CD4-positive, alpha-beta T cell treated with Interleukin-1 beta for 1 hour (primary cell): Measurements from ENCODE around the gene RIOK3.
"Not testable (repeated sequence)": the region's sequence is repeated elsewhere in the genome, so short reads cannot be mapped to it uniquely, and the experiment has no call there.

ENCODE experiments used
- DNase-seq, 2 donors: peaks; one replicate each; pipeline ENCODE4 v3.0.0-alpha.2; 2020 to 2022

The RIOK3 gene, protein sequence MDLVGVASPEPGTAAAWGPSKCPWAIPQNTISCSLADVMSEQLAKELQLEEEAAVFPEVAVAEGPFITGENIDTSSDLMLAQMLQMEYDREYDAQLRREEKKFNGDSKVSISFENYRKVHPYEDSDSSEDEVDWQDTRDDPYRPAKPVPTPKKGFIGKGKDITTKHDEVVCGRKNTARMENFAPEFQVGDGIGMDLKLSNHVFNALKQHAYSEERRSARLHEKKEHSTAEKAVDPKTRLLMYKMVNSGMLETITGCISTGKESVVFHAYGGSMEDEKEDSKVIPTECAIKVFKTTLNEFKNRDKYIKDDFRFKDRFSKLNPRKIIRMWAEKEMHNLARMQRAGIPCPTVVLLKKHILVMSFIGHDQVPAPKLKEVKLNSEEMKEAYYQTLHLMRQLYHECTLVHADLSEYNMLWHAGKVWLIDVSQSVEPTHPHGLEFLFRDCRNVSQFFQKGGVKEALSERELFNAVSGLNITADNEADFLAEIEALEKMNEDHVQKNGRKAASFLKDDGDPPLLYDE

DNA sequence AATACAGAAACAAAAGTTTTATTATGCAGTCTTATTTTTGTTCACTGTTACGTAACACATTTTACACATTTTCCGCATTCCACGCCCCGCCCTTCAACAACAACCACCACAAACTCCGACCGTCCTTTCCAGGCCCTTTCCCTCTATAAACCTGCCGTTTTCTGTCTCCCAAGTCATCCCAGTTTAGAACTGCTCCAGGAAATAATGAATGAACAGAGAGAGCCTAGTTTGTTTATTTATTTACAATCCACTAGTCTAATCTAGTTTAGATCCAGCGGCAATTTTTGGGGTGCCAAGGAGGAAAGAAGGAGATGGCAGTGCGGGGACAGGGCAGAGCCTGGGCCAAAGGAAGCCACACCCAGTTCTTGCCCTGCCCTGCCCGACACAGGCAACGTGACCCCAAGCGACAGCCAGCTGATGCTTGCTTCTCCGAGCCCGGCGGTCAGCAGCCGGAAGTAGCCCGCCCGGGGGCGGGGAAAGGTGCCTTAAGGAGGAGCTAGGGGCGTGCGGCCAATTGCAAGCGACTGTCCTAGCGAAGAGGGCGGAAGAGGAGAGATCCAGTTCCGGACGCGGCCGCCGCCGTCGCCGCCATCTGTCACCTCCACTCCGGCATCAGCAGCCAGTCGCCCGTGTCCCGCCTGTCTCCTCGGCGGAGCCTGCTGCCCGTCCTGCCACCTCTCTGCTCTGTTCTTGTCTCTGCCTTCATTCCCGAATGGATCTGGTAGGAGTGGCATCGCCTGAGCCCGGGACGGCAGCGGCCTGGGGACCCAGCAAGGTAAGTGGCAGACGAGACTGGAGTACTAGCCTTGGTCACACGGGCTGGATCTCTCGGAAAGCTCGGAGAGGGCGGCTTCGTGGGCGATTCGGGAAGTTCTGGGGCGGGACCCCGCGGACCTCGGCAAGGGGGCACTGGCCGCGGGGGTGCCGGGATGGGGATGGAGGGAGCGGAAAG lies at the start of gene RIOK3:
Gene RIOK3, plus strand, starts transcription at position 560 of the 952 bp plus-strand sequence. Its CDS starts 153 bp downstream, at position 713.
- peak; percentile 91 to 94 for DNase-seq

DNA sequence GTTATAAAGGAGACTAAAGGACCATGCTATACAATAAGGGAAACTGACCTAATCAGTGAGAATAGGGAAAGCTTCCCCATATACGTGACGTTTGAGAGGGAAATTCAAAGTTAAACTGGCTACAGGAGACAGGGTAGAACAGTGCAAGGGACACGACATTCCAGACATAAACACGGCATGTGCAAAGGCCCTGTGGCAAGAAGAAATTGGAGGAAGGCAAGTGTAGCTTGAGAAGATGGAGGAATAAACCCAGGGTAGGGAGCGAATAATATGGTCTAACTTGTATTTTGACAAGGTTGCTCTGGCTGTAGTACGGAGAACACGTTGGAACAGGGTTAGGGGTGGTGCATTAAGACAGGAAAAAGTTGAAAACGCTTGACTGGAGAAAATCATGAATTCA lies 49.8 kb upstream of the RIOK3 start:
- DNase-seq, result no peak

DNA sequence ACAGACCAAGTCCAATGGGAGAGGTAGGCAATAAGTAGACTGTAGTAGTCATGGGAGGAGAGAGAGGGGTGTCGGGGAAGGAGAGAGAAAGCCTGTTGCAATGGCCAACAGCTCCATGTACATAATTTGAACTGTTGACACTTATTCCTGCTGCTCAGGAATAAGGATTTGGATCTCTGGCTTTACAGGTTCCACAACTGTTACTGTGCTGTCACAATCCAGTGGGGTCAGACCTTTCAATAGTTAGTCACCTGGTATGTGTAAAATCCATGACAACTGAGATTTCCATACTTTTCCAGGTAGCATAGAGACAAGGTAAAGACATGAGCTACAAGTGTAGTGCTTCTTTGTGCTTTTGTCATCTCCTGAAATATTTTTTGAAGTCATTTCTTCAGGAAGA lies 47.5 kb upstream of the RIOK3 start:
- DNase-seq, result no peak

DNA sequence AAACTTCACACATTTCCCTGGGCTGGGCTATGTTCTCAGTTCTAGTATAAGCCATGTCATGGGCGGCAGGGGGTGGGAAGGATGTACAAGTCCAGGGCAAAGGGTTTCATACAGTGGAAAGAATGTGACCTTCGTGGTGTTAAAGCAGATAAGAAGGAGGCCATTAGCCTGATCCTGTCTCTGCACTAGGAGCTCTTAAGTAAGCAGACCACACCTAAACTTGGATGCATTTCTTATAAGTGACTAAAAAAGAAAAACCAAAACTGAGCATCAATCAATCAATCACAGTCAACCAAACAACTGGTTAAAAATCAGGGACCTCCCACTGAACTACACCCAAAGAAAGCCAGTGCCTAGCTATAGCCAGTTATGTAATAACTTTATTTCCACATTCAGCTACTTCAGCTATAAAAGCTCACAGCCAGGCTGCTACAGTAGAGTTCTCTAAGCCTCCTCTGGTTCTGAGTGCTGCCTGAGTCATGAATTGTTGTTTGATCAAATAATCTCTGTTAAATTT lies 46.8 kb upstream of the RIOK3 start:
- DNase-seq, result no peak

DNA sequence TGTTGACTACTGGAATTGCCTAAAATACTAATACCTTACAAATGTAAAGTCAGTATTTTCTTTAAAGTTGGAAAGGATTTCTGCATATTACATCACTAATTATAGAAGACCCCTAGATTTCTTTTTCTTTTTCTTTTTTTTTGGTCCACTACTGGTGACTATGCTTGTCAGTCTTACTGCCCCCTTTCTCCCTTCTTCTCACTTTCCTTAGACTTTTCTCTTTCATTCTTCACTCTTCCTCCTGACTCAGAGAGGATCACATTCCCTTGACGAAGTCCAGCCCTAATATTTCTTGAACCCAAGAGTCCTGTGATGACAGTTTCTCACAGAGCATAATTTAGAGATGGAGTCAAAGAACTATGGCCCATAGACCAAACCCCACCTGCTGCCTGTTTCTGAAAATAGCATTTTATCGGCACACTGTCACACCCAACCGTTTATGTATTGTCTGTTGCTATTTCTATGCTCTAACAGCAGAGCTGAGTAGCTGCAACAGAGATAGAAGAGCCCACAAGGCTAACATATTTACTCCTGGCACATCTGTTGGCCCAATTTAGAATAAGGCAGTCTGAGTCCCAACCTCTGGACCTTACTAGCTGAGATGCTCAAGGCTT lies 40.6 kb upstream of the RIOK3 start:
- DNase-seq, result no peak

DNA sequence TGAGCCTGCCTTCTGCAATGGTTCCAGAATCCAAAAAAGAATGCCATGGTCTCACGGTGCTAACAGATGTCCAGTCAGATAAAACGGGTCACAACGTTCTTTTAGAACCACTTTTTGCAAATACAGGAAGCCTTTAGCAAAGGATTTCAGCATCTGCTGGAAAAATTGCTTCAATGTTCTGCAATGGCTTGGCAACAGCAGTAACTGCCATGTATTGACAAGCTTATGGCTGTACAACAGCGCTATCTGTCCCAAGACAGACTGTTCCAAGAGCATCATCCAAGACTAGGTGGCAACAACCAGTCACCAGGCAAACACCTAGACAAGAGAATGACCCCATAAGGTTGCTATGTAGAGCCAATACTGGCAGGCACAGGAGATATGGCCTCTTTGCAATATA lies 37.6 kb upstream of the RIOK3 start:
- DNase-seq, result no peak

DNA sequence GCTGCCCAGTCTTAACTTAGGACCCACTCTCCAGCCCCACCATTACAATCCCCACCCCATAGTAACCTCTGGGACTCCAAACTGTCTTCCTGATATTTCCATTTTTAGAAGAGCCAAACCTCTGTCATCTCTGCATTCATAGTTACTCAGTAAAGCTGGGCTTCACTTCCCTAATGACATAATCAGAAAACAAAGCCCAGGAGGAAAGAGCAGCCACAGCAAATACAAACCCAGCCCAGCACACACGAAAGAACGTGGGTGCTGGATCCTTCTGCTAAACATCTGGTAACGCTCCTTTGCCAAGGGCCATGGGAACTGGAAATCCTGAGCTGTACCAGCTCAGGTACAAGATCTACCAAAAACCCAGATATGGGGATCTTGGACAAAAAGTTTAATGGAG lies 36.8 kb upstream of the RIOK3 start:
- DNase-seq, result no peak

DNA sequence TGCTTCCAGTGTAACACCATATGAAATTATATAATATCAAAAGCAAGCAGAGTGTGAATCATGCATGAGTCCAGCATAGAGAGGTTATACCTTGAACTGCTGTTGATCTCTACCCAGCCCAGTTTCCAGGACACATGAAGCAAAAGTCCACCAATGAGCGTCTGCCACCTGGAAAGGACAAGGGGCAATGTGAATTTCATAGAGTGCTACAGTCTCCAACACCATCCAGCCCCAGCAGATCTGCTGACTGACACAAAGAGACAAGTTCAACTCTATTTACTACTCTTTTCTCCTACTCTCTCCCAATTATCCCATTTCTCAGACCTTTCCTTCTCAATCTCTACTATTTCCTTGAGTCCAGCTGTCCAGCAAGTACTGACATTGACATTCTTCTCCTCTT lies 31.8 kb upstream of the RIOK3 start:
- no peak for DNase-seq

DNA sequence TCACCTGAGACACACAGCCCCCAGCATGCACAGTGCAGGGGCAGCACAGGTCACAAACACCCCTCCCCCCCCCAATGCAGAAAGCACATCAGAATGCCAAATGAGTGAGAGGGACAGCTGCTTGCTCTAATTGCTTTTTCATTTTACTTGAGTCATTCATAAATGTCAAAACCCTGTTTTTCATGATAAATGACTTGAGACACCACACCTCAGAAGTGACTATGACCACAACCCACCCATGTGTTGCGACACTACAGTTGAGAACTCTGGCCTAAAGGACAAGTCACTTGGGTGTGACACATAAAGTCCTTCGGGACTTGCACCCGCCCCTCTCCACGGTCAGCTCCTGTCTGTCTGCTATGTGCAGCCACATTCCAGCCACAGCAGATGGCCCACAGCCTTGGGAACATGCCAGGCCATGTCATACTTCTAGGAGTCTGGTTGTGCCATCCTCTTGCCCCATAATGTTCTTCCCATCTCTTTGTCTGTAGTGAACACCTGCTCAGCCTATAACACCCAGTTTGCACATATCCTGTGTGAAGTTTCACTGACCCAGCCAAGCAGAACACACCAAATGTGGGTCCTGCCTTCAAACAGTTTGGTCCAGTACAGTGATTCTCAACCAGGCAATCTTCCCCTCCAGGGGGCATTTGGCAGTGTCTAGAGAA lies 30.2 kb upstream of the RIOK3 start:
- peak; percentile 16 to 73 for DNase-seq

DNA sequence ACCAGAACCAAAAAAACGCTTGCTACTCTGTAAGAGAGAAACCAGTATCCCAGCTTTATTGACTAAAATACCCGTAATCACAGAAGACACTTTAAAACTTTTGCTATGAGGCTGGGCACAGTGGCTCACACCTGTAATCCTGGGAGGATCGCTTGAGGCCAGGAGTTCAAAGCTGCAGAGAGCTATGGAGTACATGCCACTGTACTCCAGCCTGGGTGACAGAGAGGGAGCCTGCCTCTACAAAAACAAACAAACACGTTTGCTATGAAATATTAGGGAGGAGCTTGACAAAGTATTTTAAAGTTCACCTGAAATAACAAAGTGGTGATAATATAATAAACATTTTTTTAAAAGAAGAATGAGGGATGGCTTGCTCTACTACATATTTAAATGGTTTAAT lies 28.5 kb upstream of the RIOK3 start:
- no peak for DNase-seq

DNA sequence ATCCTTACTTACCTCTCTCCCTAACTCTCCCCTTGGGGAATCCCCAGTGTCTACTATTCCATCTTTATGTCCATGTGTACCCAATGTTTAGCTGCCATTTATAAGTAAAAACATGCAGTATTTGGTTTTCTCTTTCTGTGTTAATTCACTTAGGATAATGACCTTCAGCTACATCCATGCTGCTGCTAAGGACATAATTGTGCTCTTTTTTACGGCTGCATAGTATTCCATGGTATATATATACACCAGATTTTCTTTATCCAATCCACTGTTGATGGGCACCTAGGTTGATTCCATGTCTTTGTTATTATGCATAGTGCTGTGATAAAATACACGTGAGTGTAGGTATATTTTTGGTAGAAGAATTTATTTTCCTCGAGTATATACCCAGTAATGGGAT lies 24.3 kb upstream of the RIOK3 start:
- DNase-seq, result no peak

DNA sequence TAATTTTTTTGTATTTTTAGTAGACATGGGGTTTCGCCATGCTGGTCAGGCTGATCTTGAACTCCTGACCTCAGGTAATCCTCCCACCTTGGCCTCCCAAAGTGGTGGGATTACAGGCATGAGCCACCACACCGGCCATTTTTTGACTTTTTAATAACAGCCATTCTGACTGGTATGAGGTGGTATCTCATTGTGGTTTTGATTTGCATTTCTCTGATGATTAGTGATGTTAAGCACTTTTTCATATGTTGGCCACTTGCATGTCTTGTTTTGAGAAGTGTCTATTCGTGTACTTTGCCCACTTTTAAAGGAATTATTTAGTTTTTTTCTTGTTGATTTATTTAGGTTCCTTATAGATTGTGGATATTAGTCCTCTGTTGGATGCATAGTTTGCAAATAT lies 23.5 kb upstream of the RIOK3 start:
- not testable (repeated sequence) for DNase-seq

DNA sequence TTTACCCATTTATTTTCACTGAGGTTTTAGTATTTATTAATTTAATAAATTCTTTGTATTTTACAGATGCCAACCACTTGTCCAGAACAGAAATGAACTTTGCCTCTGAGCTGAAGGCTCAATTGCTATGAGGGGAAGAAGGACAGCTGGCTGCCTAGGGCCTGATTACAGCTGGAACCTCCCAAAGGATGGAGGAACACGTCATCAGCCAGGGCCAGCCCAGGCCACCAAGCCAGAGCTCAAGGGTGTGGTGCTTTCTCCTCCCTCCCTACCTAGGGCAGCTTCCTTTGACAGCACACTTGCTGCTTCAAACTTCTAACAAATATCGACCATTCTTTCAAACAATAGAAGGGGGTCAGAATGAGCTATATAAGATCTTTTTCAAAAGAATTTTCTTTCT lies 19.7 kb upstream of the RIOK3 start:
- DNase-seq, result no peak

DNA sequence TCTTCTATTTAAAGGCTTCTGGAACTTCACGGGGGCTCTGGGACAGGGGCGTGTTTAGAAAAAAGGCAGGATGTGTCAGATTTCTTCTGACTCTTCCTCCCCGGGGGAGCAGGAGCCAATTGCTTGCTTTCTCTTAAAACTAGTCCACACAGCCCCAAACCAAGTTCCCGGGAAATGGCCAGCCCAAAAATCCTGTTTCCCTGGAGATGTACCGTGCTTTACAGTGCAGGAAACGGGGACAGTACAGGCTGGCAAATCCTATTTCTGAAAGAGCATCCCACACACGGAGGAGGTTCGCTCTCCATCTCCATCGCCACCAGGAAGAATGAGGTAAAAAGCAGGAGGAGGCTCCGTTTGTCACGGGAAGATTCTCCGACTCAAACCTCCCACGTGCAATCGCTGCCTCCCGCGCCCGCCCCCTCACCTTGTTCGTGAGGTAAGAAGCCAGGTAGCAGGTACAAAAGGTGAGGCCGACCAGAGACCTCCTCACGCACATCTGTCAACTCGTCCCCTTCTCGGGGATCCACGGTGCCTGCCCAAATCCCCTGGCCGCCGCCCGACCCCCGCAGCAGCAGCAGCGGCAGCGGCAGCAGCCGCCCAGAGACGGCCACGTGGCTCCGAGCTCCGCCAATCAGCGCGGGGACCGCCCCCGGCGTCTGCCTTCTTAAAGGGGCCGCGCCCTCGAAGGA lies 15.6 kb upstream of the RIOK3 start:
- DNase-seq, result peak; percentile 74 to 78

DNA sequence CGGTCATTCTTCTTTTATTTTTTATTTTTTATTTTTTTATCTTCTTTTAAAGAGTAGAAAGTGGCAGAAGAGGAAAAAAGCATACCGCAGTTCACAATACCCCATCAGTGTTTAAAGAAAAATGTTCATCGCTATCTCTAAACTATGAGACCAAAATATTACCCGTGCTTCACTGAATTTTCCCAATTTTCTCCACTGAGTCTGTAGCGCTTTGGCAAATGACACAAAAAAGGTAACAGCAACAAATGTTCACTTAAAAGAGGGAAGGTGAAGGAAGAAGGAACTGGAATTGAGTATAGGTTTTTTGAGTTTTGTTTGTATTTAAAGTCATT lies 15.1 kb upstream of the RIOK3 start:
- no peak for DNase-seq

DNA sequence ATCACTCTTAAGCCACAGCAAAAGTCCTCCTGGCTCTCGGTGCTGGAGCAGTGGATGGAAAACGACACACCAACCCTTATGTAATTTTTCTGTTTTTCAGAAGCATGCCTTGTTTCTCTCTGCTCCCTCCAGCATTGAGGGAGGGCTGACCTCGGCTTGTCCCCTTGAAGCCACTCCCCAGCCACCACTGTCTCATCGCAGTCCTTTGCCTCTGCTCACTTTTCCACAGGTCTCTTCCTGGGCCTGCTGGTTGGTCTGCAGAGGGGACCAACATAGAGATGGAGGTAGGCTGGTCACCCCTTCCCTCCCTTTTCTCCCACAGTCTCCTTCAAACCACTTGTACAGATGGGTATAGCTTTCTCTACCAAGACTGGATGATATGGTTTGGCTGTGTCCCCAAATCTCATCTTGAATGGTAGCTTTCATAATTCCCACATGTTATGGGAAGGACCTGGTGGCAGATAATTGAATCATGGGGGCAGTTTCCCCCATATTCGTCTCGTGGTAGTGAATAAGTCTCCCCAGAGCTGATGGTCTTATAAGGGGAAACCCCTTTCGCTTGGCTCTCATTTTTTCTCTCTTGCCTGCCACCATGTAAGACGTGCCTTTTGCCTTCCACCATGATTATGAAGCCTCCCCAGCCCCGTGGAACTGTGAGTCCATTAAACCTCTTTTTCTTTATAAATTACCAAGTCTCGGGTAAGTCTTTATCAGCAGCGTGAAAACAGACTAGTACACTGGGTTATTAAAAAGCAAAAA lies 14.3 kb upstream of the RIOK3 start:
- DNase-seq, result no peak

DNA sequence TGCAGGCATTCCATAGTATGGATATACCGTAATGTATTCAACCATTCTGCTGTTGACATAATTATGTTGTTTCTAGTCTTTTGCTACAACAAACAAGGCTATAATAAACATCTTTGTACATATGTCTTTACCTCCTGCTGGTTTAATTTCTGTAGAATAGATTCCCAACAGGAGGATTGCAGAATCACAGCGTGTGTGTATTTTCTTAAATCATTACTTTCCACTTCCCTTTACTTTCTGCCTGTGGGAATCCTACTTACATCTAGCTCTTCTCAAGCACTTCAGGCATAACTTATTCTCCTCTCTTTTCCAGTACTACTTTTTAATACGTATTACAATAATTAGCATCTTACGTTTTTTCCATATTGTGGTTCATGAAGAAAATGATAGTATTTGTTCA lies 13.0 kb upstream of the RIOK3 start:
- DNase-seq, result no peak

DNA sequence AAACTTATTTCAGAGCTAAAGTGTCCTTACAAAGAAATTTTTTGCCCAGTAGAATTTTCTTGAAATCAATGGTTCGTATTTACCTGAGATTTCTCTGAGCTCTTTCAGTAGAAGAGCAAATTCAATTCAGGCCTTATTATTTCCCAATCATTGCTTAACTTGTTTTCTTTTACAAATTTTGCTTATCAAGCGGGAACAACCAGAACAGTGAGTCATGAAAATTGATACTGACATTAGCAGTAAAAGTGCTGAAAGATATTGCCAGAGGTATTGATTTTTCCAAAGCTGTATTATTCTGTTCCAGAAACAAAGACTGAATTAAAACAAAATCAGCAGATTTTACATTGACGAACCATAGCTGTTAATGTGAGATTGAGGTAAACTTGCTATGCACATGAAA lies 10.1 kb upstream of the RIOK3 start:
- no peak for DNase-seq

DNA sequence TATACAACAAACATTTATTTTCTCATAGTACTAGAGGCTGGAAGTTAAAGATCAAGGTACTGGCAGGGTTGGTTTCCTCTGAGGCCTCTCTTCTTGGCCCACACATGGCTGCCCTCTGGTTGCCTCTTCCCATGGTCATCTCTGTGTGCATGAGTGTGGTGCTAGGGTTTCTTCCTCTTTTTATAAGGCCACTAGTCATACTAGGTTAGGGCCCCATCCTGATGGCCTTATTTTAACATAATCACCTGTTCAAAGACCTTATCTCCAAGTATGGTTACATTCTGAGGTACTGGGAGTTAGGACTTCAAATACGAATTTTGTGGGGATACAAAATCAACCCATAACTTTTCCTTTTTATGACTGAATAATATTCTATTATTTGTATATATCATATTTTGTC lies 4.8 kb upstream of the RIOK3 start:
- no peak for DNase-seq

DNA sequence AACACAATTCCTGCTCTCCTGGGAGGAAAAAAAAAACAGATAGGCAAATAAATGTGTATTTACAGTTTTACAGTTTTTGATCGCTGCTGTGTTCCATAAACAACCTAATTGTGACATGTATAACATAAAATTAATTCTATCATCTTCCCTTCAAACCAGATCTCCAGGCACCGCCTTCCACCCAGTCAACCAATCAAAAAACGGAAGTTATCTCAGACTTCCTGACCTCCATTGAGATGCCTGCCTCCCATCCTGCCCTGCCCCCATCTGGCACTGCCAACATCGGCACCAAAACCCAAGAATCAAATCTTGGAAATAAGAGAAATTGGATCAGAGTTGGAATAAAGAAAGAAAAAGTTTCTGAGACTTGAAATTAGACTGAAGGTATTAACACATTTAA lies 3.1 kb upstream of the RIOK3 start:
- no peak for DNase-seq

DNA sequence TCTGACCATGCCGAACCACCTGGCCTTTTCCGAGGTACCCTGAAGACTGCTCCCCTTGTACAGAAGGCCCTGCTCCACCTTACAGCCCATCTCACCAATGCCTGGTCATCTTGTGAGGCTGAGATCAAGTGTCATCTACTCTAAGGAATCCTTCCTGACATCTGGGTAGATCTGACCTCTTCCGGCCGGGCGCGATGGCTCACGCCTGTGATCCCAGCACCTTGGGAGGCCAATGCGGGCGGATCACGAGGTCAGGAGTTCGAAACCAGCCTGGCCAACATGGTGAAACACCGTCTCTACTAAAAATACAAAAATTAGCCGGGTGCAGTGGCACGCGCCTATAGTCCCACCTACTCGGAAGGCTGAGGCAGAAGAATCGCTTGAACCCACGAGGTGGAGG lies 2.1 kb upstream of the RIOK3 start:
- no peak for DNase-seq
